Endodermal cell (in vitro differentiated cells): ENCODE data around the gene CNKSR2. TPM values are rescaled to one million over a fixed set of nuclear protein-coding genes. Genes with fewer than 3 reads are reported as not detected.

Experiments
- DNase-seq: peaks from one replicate; pipeline ENCODE4 v3.0.0-alpha.2; 2017
- H3K27ac ChIP-seq: 2 replicates; pipeline ENCODE4 v1.5.1; 2013; ENCODE audit warnings: mild to moderate bottlenecking, low read depth, low read length, moderate library complexity
- H3K27me3 ChIP-seq: 2 replicates; pipeline ENCODE4 v1.6.1; 2013; ENCODE audit warnings: mild to moderate bottlenecking, low read length, moderate library complexity; ENCODE audit not compliant: insufficient read depth, control insufficient read depth, poor library complexity, severe bottlenecking
- H3K36me3 ChIP-seq: 2 replicates; pipeline ENCODE4 v1.7.0; 2013; ENCODE audit warnings: mild to moderate bottlenecking, low read length, moderate library complexity; ENCODE audit not compliant: control insufficient read depth, insufficient read depth
- H3K4me1 ChIP-seq: one replicate; pipeline ENCODE4 v1.7.0; 2013; ENCODE audit warnings: low read length; ENCODE audit not compliant: control insufficient read depth, insufficient read depth
- H3K4me3 ChIP-seq: 2 replicates; pipeline ENCODE4 v1.5.1; 2013; ENCODE audit warnings: mild to moderate bottlenecking, low read length, moderate library complexity
- H3K9ac ChIP-seq: 2 replicates; pipeline ENCODE4 v1.6.1; 2013; ENCODE audit warnings: mild to moderate bottlenecking, low read length, moderate library complexity; ENCODE audit not compliant: poor library complexity, severe bottlenecking; ENCODE audit errors: extremely low read depth
- H3K9me3 ChIP-seq: 2 replicates; pipeline ENCODE4 v1.6.1; 2013; ENCODE audit warnings: mild to moderate bottlenecking, low read length, moderate library complexity; ENCODE audit not compliant: control insufficient read depth
- H3K27ac Mint-ChIP-seq: 2 replicates; pipeline ENCODE4 v1.8.0; 2020; ENCODE audit warnings: mixed read lengths
- H3K27me3 Mint-ChIP-seq: 2 replicates; pipeline ENCODE4 v1.8.0; 2021; ENCODE audit warnings: mild to moderate bottlenecking, mixed read lengths; ENCODE audit not compliant: insufficient read depth
- H3K36me3 Mint-ChIP-seq: 2 replicates; pipeline ENCODE4 v1.8.0; 2020; ENCODE audit warnings: low read depth, mixed read lengths
- H3K4me1 Mint-ChIP-seq: 2 replicates; pipeline ENCODE4 v1.8.0; 2020; ENCODE audit warnings: mixed read lengths
- H3K4me3 Mint-ChIP-seq: 2 replicates; pipeline ENCODE4 v1.8.0; 2020; ENCODE audit warnings: mild to moderate bottlenecking, moderate library complexity, mixed read lengths
- H3K9me3 Mint-ChIP-seq: 2 replicates; pipeline ENCODE4 v1.8.0; 2020; ENCODE audit warnings: mild to moderate bottlenecking, mixed read lengths
- CTCF ChIP-seq: fragments of 200-600 bp; sonication (generic); conservative IDR thresholded peaks from 2 replicates; pipeline ENCODE4 v1.5.0; 2021; ENCODE audit warnings: antibody characterized with exemption, mild to moderate bottlenecking
- WGBS, 2 experiments: methylation state at CpG; one replicate each; pipeline versions ENCODE4 v1.1.5 to v1.1.7; 2013; ENCODE audit warnings: missing lambda C conversion rate in 2 of 2, mixed read lengths in 1 of 2; ENCODE audit not compliant: insufficient coverage in 1 of 2, insufficient read length in 1 of 2; 5-methylcytosine and 5-hydroxymethylcytosine counted together
- total RNA-seq, 2 donors: library from RNA; stranded (reverse); fragmentation: NEBNext Ultra II Directional in 1 of 2; extraction: Animal tissue kit (Norgen Biotek cat#: 25700) in 1 of 2; gene quantifications; 2 replicates in 1 of 2; 3 replicates in 1 of 2; pipeline ENCODE4 v1.2.1, GENCODE V29; 2021

CNKSR2 gene
- total RNA-seq, 2 donors from 2014 or later, result 16.9 to 28.7 TPM

GRCh38 chrX:21369613-21370012 lies 4.6 kb upstream of the CNKSR2 start:
- H3K27me3 Mint-ChIP-seq, result peaks cover 18% of the 10 kb centered on the region
- H3K9me3 ChIP-seq, result no peaks in the 10 kb centered on the region
- WGBS, 2 experiments, result 97% methylated on average over 2 of the region's 2 CpGs; no CpG with 5 or more reads in 1 of the 2 experiments

GRCh38 chrX:21373001-21373400 lies 1.2 kb upstream of the CNKSR2 start:
- Mint-ChIP-seq H3K4me1 (peaks cover 13% of the 10 kb centered on the region), H3K27me3 (peaks cover 40% of the 10 kb centered on the region), H3K9me3 (no peaks in the 10 kb centered on the region), H3K4me3 (peak overlapping the region; percentile 90), H3K27ac (no peak overlapping the region), H3K36me3 (no peaks in the 10 kb centered on the region)
- TF ChIP-seq CTCF, result no peak
- Histone ChIP-seq H3K27ac (no peak overlapping the region), H3K27me3 (peaks cover 11% of the 10 kb centered on the region), H3K9me3 (no peaks in the 10 kb centered on the region), H3K4me3 (no peak overlapping the region), H3K36me3 (no peaks in the 10 kb centered on the region), H3K9ac (no peak overlapping the region), H3K4me1 (no peaks in the 10 kb centered on the region)
- DNase-seq, result no peak
- 77% methylated on average over 7 of the region's 7 CpGs; no CpG with 5 or more reads in 1 of the 2 experiments for WGBS, 2 experiments

More at GRCh38 chrX:21369613-21370012, 4.6 kb upstream of the CNKSR2 start:
- DNase-seq, result no peak
- Mint-ChIP-seq H3K36me3 (no peaks in the 10 kb centered on the region), H3K27ac (no peak overlapping the region), H3K4me1 (no peaks in the 10 kb centered on the region), H3K9me3 (no peaks in the 10 kb centered on the region), H3K4me3 (no peak overlapping the region)
- Histone ChIP-seq H3K4me1 (no peaks in the 10 kb centered on the region), H3K27ac (no peak overlapping the region), H3K9ac (no peak overlapping the region), H3K4me3 (no peak overlapping the region), H3K27me3 (peaks cover 7% of the 10 kb centered on the region), H3K36me3 (no peaks in the 10 kb centered on the region)
- no peak for TF ChIP-seq CTCF

- H3K4me1 Mint-ChIP-seq, result peaks cover 13% of the 10 kb centered on the region
- H3K4me1 ChIP-seq, result no peaks in the 10 kb centered on the region
- H3K9me3 Mint-ChIP-seq, result no peaks in the 10 kb centered on the region
- no peaks in the 10 kb centered on the region for H3K36me3 ChIP-seq
- H3K9ac ChIP-seq, result no peak overlapping the region
- H3K4me3 ChIP-seq, result peak overlapping the region; percentile 79
- H3K27me3 Mint-ChIP-seq, result peaks cover 40% of the 10 kb centered on the region
- H3K36me3 Mint-ChIP-seq, result no peaks in the 10 kb centered on the region
- peak overlapping the region; percentile 90 for H3K4me3 Mint-ChIP-seq
- H3K27ac ChIP-seq, result no peak overlapping the region
- no peak overlapping the region for H3K27ac Mint-ChIP-seq
- TF ChIP-seq CTCF, result no peak
- DNase-seq, result no peak
- peaks cover 11% of the 10 kb centered on the region for H3K27me3 ChIP-seq
- 1% methylated on average over 50 of the region's 50 CpGs; no CpG with 5 or more reads in 1 of the 2 experiments for WGBS, 2 experiments
- no peaks in the 10 kb centered on the region for H3K9me3 ChIP-seq
Observed at GRCh38 chrX:21373637-21374162, 518 bp upstream of the CNKSR2 start.
